Measurements from ENCODE around the gene ST3GAL2. TPM values are rescaled to one million over a fixed set of nuclear protein-coding genes. Genes with fewer than 3 reads are reported as not detected.

ST3GAL2 gene
- total and polyA plus RNA-seq, 2 of the 4 experiments (the other 2 are of a cell fraction): 17.4 to 17.7 TPM

DNA sequence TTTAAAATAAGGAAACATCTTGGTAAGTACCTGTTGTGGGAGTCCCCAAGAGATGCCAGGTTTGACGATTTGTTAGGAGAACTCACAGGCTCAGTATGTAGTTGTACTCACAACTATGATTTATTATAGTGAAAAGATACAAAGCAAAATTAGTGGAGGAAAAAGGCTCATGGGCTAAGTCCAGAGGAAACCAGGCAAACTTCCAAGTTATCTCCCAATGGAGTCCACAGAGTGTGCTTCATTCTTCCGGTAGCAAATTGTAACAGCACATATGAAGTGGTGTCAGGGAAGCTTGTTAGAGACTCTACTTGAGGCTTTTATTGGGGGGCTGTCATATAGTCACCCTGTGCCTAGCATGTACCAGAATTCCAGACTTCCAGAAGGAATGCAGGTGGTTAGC lies 89.9 kb downstream of the ST3GAL2 start:
- no peak overlapping the region for H3K4ac ChIP-seq (ENCODE audit: low read depth, low read length)
- H2AK9ac ChIP-seq (replicated peaks; ENCODE audit: low read depth, low read length, poor library complexity): no peak overlapping the region
- no TSS peak for BruUV-seq (replicated peaks)
- no peak overlapping the region for H2AK5ac ChIP-seq (ENCODE audit: low read depth, low read length)
- no peak overlapping the region for H3K18ac ChIP-seq (ENCODE audit: low read depth, low read length)
- WGBS, 2 experiments (ENCODE audit: extremely low coverage in 2 of 2, insufficient read length in 1 of 2): no CpG with 5 or more reads among the region's 2 CpGs
- no peaks in the 10 kb centered on the region for H3K4me1 ChIP-seq (ENCODE audit: control insufficient read depth, insufficient read depth, low read length)
- no peak overlapping the region for H3K9ac ChIP-seq (ENCODE audit: low read depth, low read length)
- H3K4me2 ChIP-seq (ENCODE audit: low read depth, low read length): no peak overlapping the region
- ChIA-PET CTCF (interaction anchor here (0.6 kb wide), 1 partner anchor 191 kb away, joined by 3 read pairs; no protein-coding TSS in a partner anchor), POLR2A (ENCODE audit: unreplicated experiment) (no interaction called here)
- no peak overlapping the region for H2AFZ ChIP-seq (replicated peaks; ENCODE audit: low read length, poor library complexity)
- in situ Hi-C loops (cut with MboI; ENCODE audit: low sequenced_read_pairs): no loop called here
- peaks cover 17% of the 10 kb centered on the region for H3K36me3 ChIP-seq (ENCODE audit: control insufficient read depth, insufficient read depth, low read length)
- no peak overlapping the region for H4K91ac ChIP-seq (ENCODE audit: insufficient read depth, low read depth, low read length)
- intact Hi-C loops (cut with micrococcal nuclease): no loop called here
- H2BK15ac ChIP-seq (ENCODE audit: low read depth, low read length): no peak overlapping the region
- no peak overlapping the region for H3K27ac ChIP-seq (ENCODE audit: insufficient read depth, low read length)
- H3K9me3 ChIP-seq (ENCODE audit: control insufficient read depth, insufficient read depth, low read length): no peaks in the 10 kb centered on the region
- no peak overlapping the region for H3K14ac ChIP-seq (replicated peaks; ENCODE audit: low read depth, low read length)
- H4K20me1 ChIP-seq (ENCODE audit: insufficient read depth, low read length): peaks cover 5% of the 10 kb centered on the region
- H3K23ac ChIP-seq (ENCODE audit: low read depth, low read length): no peak overlapping the region
- dilution Hi-C loops (cut with HindIII; ENCODE audit: low sequenced_read_pairs, unreplicated experiment): no loop called here
- no peaks in the 10 kb centered on the region for H3K9me1 ChIP-seq (ENCODE audit: insufficient read depth, low read length)
- no peak overlapping the region for H2BK5ac ChIP-seq (ENCODE audit: low read depth, low read length, poor library complexity, severe bottlenecking)
- TF ChIP-seq BHLHE40 (IDR thresholded peaks at IDR 0.05; ENCODE audit: low read depth, low read length): no peak
- TF ChIP-seq, protein P1, sequence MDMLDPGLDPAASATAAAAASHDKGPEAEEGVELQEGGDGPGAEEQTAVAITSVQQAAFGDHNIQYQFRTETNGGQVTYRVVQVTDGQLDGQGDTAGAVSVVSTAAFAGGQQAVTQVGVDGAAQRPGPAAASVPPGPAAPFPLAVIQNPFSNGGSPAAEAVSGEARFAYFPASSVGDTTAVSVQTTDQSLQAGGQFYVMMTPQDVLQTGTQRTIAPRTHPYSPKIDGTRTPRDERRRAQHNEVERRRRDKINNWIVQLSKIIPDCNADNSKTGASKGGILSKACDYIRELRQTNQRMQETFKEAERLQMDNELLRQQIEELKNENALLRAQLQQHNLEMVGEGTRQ (IDR thresholded peaks at IDR 0.05; ENCODE audit: low read depth, low read length): no peak
- no peak for TF ChIP-seq SMC3 (IDR thresholded peaks at IDR 0.05; ENCODE audit: low read depth, low read length)
- TF ChIP-seq, protein P2, sequence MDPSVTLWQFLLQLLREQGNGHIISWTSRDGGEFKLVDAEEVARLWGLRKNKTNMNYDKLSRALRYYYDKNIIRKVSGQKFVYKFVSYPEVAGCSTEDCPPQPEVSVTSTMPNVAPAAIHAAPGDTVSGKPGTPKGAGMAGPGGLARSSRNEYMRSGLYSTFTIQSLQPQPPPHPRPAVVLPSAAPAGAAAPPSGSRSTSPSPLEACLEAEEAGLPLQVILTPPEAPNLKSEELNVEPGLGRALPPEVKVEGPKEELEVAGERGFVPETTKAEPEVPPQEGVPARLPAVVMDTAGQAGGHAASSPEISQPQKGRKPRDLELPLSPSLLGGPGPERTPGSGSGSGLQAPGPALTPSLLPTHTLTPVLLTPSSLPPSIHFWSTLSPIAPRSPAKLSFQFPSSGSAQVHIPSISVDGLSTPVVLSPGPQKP (IDR thresholded peaks at IDR 0.05; ENCODE audit: borderline replicate concordance, low read depth, low read length): no peak
- TF ChIP-seq CHD1 (IDR thresholded peaks at IDR 0.05; ENCODE audit: low read depth, low read length): no peak
- no peak for TF ChIP-seq FOS (IDR thresholded peaks at IDR 0.05; ENCODE audit: low read depth, low read length)
- no peak for TF ChIP-seq MAFK (IDR thresholded peaks at IDR 0.05; ENCODE audit: low read depth, low read length)
- no peak for TF ChIP-seq RAD21 (IDR thresholded peaks at IDR 0.05; ENCODE audit: low read length)
- no peak for TF ChIP-seq CEBPB (IDR thresholded peaks at IDR 0.05; ENCODE audit: low read depth, low read length)
- TF ChIP-seq, protein P3, sequence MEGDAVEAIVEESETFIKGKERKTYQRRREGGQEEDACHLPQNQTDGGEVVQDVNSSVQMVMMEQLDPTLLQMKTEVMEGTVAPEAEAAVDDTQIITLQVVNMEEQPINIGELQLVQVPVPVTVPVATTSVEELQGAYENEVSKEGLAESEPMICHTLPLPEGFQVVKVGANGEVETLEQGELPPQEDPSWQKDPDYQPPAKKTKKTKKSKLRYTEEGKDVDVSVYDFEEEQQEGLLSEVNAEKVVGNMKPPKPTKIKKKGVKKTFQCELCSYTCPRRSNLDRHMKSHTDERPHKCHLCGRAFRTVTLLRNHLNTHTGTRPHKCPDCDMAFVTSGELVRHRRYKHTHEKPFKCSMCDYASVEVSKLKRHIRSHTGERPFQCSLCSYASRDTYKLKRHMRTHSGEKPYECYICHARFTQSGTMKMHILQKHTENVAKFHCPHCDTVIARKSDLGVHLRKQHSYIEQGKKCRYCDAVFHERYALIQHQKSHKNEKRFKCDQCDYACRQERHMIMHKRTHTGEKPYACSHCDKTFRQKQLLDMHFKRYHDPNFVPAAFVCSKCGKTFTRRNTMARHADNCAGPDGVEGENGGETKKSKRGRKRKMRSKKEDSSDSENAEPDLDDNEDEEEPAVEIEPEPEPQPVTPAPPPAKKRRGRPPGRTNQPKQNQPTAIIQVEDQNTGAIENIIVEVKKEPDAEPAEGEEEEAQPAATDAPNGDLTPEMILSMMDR (conservative IDR thresholded peaks at IDR 0.05; ENCODE audit: low read depth, low read length): no peak
- TF ChIP-seq RCOR1 (IDR thresholded peaks at IDR 0.05; ENCODE audit: insufficient replicate concordance, low read length): no peak
- TF ChIP-seq MAZ (IDR thresholded peaks at IDR 0.05; ENCODE audit: borderline replicate concordance, low read depth, low read length): no peak
- TF ChIP-seq NFE2L2 (IDR thresholded peaks at IDR 0.05; ENCODE audit: low read depth, low read length): no peak
- TF ChIP-seq MXI1 (IDR thresholded peaks at IDR 0.05; ENCODE audit: borderline replicate concordance, low read depth, low read length): no peak
- H2BK120ac ChIP-seq (ENCODE audit: low read depth, low read length): no peak overlapping the region
- DNase-seq: no peak
- no peak overlapping the region for H2BK20ac ChIP-seq (ENCODE audit: low read depth, low read length)
- no peak overlapping the region for H3K4me3 ChIP-seq (ENCODE audit: insufficient read depth, low read depth, low read length)
- H4K5ac ChIP-seq (ENCODE audit: low read depth, low read length): no peak overlapping the region
- H4K8ac ChIP-seq (ENCODE audit: low read depth in 2 of 2, low read length in 2 of 2): no peak overlapping the region
- ATAC-seq (ENCODE audit: low read depth): no peak
- no peaks in the 10 kb centered on the region for H3K27me3 ChIP-seq (ENCODE audit: control insufficient read depth, insufficient read depth, low read length)
- H3K79me1 ChIP-seq (ENCODE audit: low read depth in 1 of 2, low read length in 2 of 2): peaks cover 21 to 47% of the 10 kb centered on the region in 2 experiments
- H3K56ac ChIP-seq (ENCODE audit: extremely low read depth, insufficient read depth, low read length): no peak overlapping the region

Data from IMR-90 (cell line).